ENCODE data around the gene DUSP2.

DUSP2 gene

GRCh38 chr2:96098900-96099590 lies 46.2 kb downstream of the DUSP2 start:
- DNase-seq, result peak; percentile 2

GRCh38 chr2:96097951-96098823 lies 47.1 kb downstream of the DUSP2 start:
- peak; percentile 2 for DNase-seq

- DNase-seq, result no peak
Measured at GRCh38 chr2:96097441-96097840, 47.8 kb downstream of the DUSP2 start.

DNA sequence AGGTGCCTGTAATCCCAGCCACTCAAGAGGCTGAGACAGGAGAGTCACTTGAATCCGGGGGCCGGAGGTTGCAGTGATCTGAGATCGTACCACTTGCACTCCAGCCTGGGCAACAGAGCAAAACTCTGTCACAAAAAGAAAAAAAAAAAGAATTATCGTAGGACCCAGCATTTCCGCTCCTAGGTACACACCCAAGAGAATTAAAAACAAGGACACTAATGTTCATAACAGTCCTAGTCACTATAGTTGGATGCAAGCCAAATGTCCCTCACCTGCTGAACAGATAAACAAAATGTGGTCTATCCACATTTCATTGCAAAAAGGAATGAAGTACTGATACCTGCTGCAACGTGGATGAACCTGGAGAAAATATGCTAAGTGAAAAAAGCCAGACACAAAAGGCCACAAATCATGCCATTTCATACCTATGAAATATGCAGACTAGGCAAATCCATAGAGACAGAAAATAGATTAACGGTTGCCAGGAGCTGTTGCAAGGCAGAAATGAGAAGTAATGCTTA lies 50.1 kb downstream of the DUSP2 start:
- no peak for DNase-seq

- DNase-seq, result no peak
Measured at GRCh38 chr2:96093528-96093927, 51.7 kb downstream of the DUSP2 start.

Measured in retina (tissue), 1 donor.